Measurements from ENCODE around the gene SLC24A3.

The SLC24A3 gene

GRCh38 chr20:19405958-19406357 is 193.5 kb downstream of the SLC24A3 start:
- TF ChIP-seq CTCF (IDR thresholded peaks at IDR 0.05) (no peak), ZFX (IDR thresholded peaks at IDR 0.05; ENCODE audit: borderline replicate concordance) (no peak)
- no peak overlapping the region for H3K27ac ChIP-seq

GRCh38 chr20:19406381-19406780 is 193.9 kb downstream of the SLC24A3 start:
- H3K27ac ChIP-seq = no peak overlapping the region
- TF ChIP-seq CTCF (IDR thresholded peaks at IDR 0.05) (no peak), ZFX (IDR thresholded peaks at IDR 0.05; ENCODE audit: borderline replicate concordance) (no peak)

GRCh38 chr20:19407196-19407595 is 194.8 kb downstream of the SLC24A3 start:
- H3K27ac ChIP-seq = no peak overlapping the region
- TF ChIP-seq ZFX (IDR thresholded peaks at IDR 0.05; ENCODE audit: borderline replicate concordance) (no peak), CTCF (IDR thresholded peaks at IDR 0.05) (no peak)

- H3K27ac ChIP-seq = no peak overlapping the region
- TF ChIP-seq ZFX (IDR thresholded peaks at IDR 0.05; ENCODE audit: borderline replicate concordance) (no peak), CTCF (IDR thresholded peaks at IDR 0.05) (no peak)
Measured at GRCh38 chr20:19407736-19408135, 195.3 kb downstream of the SLC24A3 start.

GRCh38 chr20:19408971-19409370 is 196.5 kb downstream of the SLC24A3 start:
- TF ChIP-seq ZFX (IDR thresholded peaks at IDR 0.05; ENCODE audit: borderline replicate concordance) = no peak
- no peak for TF ChIP-seq CTCF (IDR thresholded peaks at IDR 0.05)
- H3K27ac ChIP-seq = no peak overlapping the region

- no peak overlapping the region for H3K27ac ChIP-seq
- TF ChIP-seq CTCF (IDR thresholded peaks at IDR 0.05) = no peak
- no peak for TF ChIP-seq ZFX (IDR thresholded peaks at IDR 0.05; ENCODE audit: borderline replicate concordance)
Measured at GRCh38 chr20:19411811-19412210, 199.4 kb downstream of the SLC24A3 start.

GRCh38 chr20:19412254-19412653 is 199.8 kb downstream of the SLC24A3 start:
- TF ChIP-seq CTCF (IDR thresholded peaks at IDR 0.05) = no peak
- no peak overlapping the region for H3K27ac ChIP-seq
